Measurements from ENCODE around the gene TXNRD1. TPM values are rescaled to one million over a fixed set of nuclear protein-coding genes. Genes with fewer than 3 reads are reported as not detected.

The TXNRD1 gene
- total and polyA plus RNA-seq, 4 donors, result 97.7 to 140 (median 117) TPM

DNA sequence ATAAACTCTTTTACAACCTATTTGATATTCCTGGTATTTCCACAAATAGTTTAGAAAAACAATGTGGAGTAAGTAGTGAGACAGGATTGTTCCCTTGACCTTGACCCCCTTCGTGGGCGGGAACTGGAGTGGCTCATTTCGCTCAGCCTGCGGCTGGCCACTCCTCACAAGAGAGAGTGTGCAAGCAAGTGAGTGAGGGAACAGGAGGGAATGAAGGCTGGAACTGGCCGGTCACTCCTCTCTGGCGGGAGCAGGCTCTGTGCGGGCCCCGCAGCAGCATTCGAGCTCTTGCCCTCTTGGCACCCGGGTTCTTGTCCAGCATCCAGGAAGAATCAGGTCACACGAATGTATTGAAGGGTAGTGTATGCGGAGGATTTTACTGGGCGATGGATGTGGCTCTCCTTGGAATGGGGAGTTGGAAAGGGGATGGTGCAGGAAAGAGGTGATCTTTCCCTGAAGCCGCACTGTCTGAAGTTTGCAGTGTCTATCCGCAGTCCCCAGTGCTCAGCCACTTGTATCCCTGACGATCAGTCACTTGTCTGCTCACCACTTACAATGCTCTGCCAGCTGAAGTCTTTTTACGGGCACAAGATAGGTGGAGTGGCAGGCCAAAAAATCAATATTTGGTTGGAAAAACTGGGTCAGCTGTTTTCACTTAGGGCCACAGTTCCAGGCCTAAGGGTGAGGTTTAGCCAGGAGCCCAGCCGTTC, 28.0 kb upstream of the TXNRD1 start:
- intact Hi-C loops (cut with DNase I), result no loop called here
- ATAC-seq (ENCODE audit: low FRiP score) (no peak), DNase-seq (no peak)
- Histone ChIP-seq H3K4me1 (ENCODE audit: control insufficient read depth in 1 of 2, insufficient read depth in 2 of 2, low read length in 2 of 2) (no peaks in the 10 kb centered on the region), H3K27me3 (ENCODE audit: control insufficient read depth in 1 of 2, insufficient read depth in 2 of 2, low read length in 1 of 2) (no peaks in the 10 kb centered on the region), H3K4me3 (ENCODE audit: low read length in 2 of 2) (no peak overlapping the region), H3K9me3 (ENCODE audit: control insufficient read depth, low read length) (no peaks in the 10 kb centered on the region), H3K27ac (ENCODE audit: low read depth in 1 of 2, low read length in 2 of 2) (no peak overlapping the region), H3K36me3 (ENCODE audit: control insufficient read depth in 1 of 2, insufficient read depth in 2 of 2, low read length in 1 of 2) (no peaks in the 10 kb centered on the region)
- WGBS, 2 donors, result 97% methylated on average over 18 of the region's 18 CpGs

DNA sequence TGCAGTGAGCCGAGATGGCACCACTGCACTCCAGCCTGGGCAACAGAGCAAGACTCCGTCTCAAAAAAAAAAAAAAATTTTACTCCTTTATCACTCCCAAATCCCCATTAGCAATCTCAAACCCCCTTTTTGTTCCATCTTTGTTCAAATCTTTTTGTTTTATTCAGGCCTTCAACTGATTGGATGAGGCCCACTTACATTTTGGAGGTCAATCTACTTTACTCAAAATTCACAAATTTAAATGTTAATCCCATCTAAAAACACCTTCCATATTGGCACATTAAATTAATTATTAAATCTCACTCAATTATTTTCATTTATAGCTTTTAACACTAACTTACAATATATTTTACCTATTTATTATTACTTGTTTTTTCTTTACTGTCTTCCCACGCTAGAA, 27.0 kb upstream of the TXNRD1 start:
- Histone ChIP-seq H3K27me3 (ENCODE audit: control insufficient read depth in 1 of 2, insufficient read depth in 2 of 2, low read length in 1 of 2) (no peaks in the 10 kb centered on the region), H3K9me3 (ENCODE audit: control insufficient read depth, low read length) (no peaks in the 10 kb centered on the region), H3K27ac (ENCODE audit: low read depth in 1 of 2, low read length in 2 of 2) (no peak overlapping the region), H3K4me1 (ENCODE audit: control insufficient read depth in 1 of 2, insufficient read depth in 2 of 2, low read length in 2 of 2) (no peaks in the 10 kb centered on the region), H3K4me3 (ENCODE audit: low read length in 2 of 2) (no peak overlapping the region), H3K36me3 (ENCODE audit: control insufficient read depth in 1 of 2, insufficient read depth in 2 of 2, low read length in 1 of 2) (no peaks in the 10 kb centered on the region)
- DNase-seq (no peak), ATAC-seq (ENCODE audit: low FRiP score) (no peak)
- WGBS, 2 donors, result 95 to 99% methylated on average over 3 of the region's 3 CpGs
- intact Hi-C loops (cut with DNase I), result no loop called here

DNA sequence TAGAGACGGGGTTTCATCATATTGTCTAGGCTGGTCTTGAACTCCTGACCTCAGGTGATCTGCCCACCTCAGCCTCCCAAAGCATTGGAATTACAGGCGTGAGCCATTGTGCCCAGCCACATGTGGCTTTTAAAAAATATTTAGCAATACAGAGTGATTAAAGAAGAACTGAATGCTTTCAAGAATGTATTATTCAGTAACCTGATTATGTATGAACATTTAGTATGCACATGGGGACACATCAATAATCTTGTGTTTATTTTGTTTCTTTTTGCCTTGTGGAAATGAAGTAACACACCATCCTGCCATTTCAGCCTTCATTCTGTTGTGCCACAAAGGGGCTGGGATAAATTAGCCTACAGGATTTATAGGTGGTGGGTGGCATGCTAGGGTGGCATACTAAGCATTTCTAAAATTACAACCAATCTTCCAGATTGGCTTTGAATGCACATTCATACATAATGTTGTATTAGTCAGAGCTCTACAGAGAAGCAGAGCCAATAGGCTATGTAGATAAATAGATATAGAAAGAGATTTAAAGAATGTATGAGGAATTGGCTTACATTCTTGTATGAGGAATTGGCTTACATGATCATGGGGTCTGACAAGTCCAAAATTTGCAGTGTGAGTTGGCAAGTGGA, 25.5 kb upstream of the TXNRD1 start:
- DNase-seq, result no peak
- Histone ChIP-seq H3K9me3 (ENCODE audit: control insufficient read depth, low read length) (no peaks in the 10 kb centered on the region), H3K27me3 (ENCODE audit: control insufficient read depth in 1 of 2, insufficient read depth in 2 of 2, low read length in 1 of 2) (no peaks in the 10 kb centered on the region), H3K4me1 (ENCODE audit: control insufficient read depth in 1 of 2, insufficient read depth in 2 of 2, low read length in 2 of 2) (no peaks in the 10 kb centered on the region), H3K36me3 (ENCODE audit: control insufficient read depth in 1 of 2, insufficient read depth in 2 of 2, low read length in 1 of 2) (no peaks in the 10 kb centered on the region), H3K27ac (ENCODE audit: low read depth in 1 of 2, low read length in 2 of 2) (no peak overlapping the region), H3K4me3 (ENCODE audit: low read length in 2 of 2) (no peak overlapping the region)
- no peak for ATAC-seq (ENCODE audit: low FRiP score)
- intact Hi-C loops (cut with DNase I), result no loop called here
- 88 to 92% methylated on average over 2 of the region's 2 CpGs for WGBS, 2 donors

DNA sequence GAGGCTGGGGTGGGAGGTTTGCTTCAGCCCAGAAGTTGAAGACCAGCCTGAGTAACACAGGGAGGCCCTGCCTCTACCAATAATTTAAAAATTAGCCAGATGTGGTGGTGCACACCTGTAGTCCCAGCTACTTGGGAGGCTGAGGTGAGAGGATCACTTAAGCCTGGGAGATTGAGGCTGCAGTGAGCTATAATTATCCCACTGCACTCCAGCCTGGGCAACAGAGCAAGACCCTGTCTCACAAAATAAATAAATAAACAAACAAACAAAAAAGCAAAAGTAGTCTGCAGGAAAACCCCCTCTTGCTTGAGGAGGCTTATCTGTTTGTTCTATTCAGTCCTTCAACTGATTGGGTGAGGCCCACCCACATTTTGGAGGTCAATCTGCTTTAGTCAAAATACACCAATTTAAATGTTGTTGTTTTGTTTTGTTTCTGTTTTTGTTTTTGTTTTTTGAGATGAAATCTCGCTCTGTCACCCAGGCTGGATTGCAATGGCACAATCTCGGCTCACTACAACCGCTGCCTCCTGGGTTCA, 24.9 kb upstream of the TXNRD1 start:
- Histone ChIP-seq H3K4me1 (ENCODE audit: control insufficient read depth in 1 of 2, insufficient read depth in 2 of 2, low read length in 2 of 2) (no peaks in the 10 kb centered on the region), H3K36me3 (ENCODE audit: control insufficient read depth in 1 of 2, insufficient read depth in 2 of 2, low read length in 1 of 2) (no peaks in the 10 kb centered on the region), H3K27me3 (ENCODE audit: control insufficient read depth in 1 of 2, insufficient read depth in 2 of 2, low read length in 1 of 2) (no peaks in the 10 kb centered on the region), H3K9me3 (ENCODE audit: control insufficient read depth, low read length) (no peaks in the 10 kb centered on the region), H3K4me3 (ENCODE audit: low read length in 2 of 2) (no peak overlapping the region), H3K27ac (ENCODE audit: low read depth in 1 of 2, low read length in 2 of 2) (no peak overlapping the region)
- ATAC-seq (ENCODE audit: low FRiP score) (no peak), DNase-seq (no peak)
- WGBS, 2 donors, result 98 to 100% methylated on average over 3 of the region's 3 CpGs
- intact Hi-C loops (cut with DNase I), result no loop called here

DNA sequence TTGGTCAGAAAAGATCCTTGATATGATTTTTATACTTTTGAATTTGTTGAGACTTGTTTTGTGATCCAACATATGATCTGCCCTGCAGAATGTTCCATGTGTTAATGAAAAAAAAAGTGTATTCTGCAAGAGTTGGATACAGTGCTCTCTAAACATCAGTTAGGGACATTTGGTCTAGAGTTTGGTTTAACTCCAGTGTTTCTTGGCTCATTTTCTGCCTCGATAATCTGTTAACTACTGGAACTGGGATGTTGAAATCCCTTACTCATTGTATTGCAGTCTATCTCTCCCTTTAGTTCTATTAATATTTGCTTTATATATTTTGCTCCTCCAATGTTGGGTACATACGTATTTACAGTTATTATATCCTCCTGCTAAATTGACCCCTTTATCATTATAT, 18.3 kb upstream of the TXNRD1 start:
- no peak for DNase-seq
- H3K27ac ChIP-seq (ENCODE audit: low read depth in 1 of 2, low read length in 2 of 2), result no peak overlapping the region
- H3K36me3 ChIP-seq (ENCODE audit: control insufficient read depth in 1 of 2, insufficient read depth in 2 of 2, low read length in 1 of 2), result no peaks in the 10 kb centered on the region
- H3K4me3 ChIP-seq (ENCODE audit: low read length in 2 of 2), result no peak overlapping the region
- intact Hi-C loops (cut with DNase I), result no loop called here
- 4 to 5% methylated on average over 2 of the region's 2 CpGs for WGBS, 2 donors
- H3K27me3 ChIP-seq (ENCODE audit: control insufficient read depth in 1 of 2, insufficient read depth in 2 of 2, low read length in 1 of 2), result no peaks in the 10 kb centered on the region
- peak; percentile 71 for ATAC-seq (ENCODE audit: low FRiP score)
- no peaks in the 10 kb centered on the region for H3K4me1 ChIP-seq (ENCODE audit: control insufficient read depth in 1 of 2, insufficient read depth in 2 of 2, low read length in 2 of 2)
- H3K9me3 ChIP-seq (ENCODE audit: control insufficient read depth, low read length), result no peaks in the 10 kb centered on the region

DNA sequence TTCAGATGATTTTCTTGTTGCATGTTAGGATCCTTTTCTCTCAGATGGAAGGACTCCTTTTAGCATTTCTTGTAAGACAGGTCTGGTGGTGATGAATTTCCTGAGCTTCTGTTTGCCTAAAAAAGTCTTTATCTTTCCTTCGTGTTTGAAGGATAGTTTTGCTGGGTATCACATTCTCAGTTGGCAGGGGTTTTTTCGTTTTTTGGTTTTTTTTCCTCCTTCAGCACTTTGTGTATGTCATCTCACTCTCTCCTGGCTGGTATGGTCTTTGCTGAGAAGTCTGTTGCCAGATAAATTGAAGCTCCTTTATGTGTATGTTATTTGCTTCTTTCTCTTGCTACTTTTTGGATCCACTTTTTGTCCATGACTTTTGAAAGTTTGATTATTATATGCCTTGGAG, 15.6 kb upstream of the TXNRD1 start:
- DNase-seq (no peak), ATAC-seq (ENCODE audit: low FRiP score) (no peak)
- no peaks in the 10 kb centered on the region for H3K36me3 ChIP-seq (ENCODE audit: control insufficient read depth in 1 of 2, insufficient read depth in 2 of 2, low read length in 1 of 2)
- H3K27me3 ChIP-seq (ENCODE audit: control insufficient read depth in 1 of 2, insufficient read depth in 2 of 2, low read length in 1 of 2), result no peaks in the 10 kb centered on the region
- H3K4me1 ChIP-seq (ENCODE audit: control insufficient read depth in 1 of 2, insufficient read depth in 2 of 2, low read length in 2 of 2), result no peaks in the 10 kb centered on the region
- intact Hi-C loops (cut with DNase I), result loop anchor here (5.0 kb wide), 1 partner anchor 157 kb away; no protein-coding TSS in a partner anchor
- 79 to 90% methylated on average over 2 of the region's 2 CpGs for WGBS, 2 donors
- no peak overlapping the region for H3K4me3 ChIP-seq (ENCODE audit: low read length in 2 of 2)
- no peaks in the 10 kb centered on the region for H3K9me3 ChIP-seq (ENCODE audit: control insufficient read depth, low read length)
- no peak overlapping the region for H3K27ac ChIP-seq (ENCODE audit: low read depth in 1 of 2, low read length in 2 of 2)

DNA sequence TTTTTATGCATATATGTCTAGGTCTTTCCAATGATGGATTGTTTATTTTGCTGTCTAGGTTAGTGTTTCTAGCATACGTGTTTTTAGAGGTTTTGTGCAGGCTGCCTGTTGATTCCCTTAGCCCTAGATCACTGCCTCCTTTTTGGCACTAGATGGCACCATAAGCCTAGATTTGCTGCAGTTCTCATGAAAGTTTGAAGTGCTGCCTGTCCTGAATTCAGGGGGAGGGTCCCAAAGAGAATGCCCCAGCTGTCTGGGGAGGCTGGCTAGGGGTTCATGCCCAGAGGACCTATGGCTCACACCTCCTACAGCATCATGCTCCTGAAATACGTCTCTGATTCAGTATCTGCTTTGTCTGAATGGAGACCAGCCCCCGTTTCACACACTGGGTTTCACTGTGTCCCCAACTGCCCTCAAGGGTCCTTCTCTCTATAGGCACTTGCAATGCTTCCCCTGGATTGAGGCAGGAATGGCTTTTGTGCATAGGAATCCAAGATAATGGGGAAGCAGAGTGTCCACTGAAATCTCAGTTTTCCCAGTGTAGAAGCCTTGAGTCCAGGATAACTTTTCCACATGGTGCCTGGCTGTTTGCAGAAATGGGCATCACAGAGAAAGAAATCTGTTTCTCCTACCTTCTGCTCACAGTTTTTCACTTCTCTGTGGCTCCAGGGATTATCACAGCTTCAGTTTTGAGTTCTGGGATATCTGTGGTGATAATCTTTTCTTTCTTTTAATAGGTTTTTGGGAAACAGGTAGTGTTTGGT, 14.2 kb upstream of the TXNRD1 start:
- DNase-seq, result no peak

DNA sequence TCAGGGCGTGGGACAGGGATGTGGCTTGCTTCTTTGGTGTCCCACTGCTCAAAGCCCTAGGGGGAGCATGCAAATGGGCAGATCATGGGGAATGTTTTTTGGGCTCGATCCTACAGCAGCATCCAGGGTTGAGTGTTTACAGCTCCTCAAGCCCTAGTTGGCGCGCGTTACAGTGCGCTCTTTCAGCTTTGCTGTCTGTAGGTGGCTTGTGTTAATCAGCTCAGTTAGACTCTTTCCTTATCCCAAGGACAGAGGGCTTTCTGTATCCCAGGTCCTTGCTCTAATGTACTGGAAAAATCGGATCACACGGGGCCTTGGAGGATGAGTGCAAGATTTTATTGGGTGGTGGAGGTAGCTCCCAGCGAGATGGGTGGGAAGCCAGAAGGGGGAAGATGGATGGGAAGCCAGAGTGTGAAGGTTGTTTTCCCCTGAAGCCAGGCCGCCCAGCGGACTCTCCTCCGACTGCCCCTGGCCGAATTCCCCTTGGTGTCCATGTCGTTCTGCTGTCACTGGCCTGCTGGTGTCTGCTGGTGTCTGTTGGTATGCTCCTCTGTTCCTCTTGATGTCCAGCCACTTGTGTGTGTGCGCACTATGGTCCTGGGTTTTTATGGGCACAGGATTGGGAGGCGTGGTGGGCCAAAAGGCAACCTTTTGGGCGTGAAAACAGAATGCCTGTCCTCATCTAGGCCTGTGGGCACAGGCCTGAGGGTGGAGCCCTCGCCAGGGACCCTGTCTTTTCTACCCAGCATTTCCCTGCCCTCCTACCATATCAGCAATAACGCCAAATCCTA, 10.7 kb upstream of the TXNRD1 start:
- Histone ChIP-seq H3K4me3 (ENCODE audit: low read length in 2 of 2) (no peak overlapping the region), H3K27ac (ENCODE audit: low read depth in 1 of 2, low read length in 2 of 2) (no peak overlapping the region), H3K36me3 (ENCODE audit: control insufficient read depth in 1 of 2, insufficient read depth in 2 of 2, low read length in 1 of 2) (no peaks in the 10 kb centered on the region), H3K4me1 (ENCODE audit: control insufficient read depth in 1 of 2, insufficient read depth in 2 of 2, low read length in 2 of 2) (no peaks in the 10 kb centered on the region), H3K27me3 (ENCODE audit: control insufficient read depth in 1 of 2, insufficient read depth in 2 of 2, low read length in 1 of 2) (no peaks in the 10 kb centered on the region), H3K9me3 (ENCODE audit: control insufficient read depth, low read length) (no peaks in the 10 kb centered on the region)
- DNase-seq (no peak), ATAC-seq (ENCODE audit: low FRiP score) (no peak)
- intact Hi-C loops (cut with DNase I), result loop anchor here (5.0 kb wide), 1 partner anchor 152 kb away; no protein-coding TSS in a partner anchor
- WGBS, 2 donors, result 88 to 92% methylated on average over 19 of the region's 19 CpGs

More for the DNA sequence above, 14.2 kb upstream of the TXNRD1 start:
- peak; percentile 74 for ATAC-seq (ENCODE audit: low FRiP score)
- H3K4me1 ChIP-seq (ENCODE audit: control insufficient read depth in 1 of 2, insufficient read depth in 2 of 2, low read length in 2 of 2), result no peaks in the 10 kb centered on the region
- intact Hi-C loops (cut with DNase I), result loop anchor here (5.0 kb wide), 1 partner anchor 156 kb away; no protein-coding TSS in a partner anchor
- H3K27me3 ChIP-seq (ENCODE audit: control insufficient read depth in 1 of 2, insufficient read depth in 2 of 2, low read length in 1 of 2), result no peaks in the 10 kb centered on the region
- WGBS, 2 donors, result 34% methylated on average over 3 of the region's 3 CpGs
- H3K4me3 ChIP-seq (ENCODE audit: low read length in 2 of 2), result no peak overlapping the region
- H3K36me3 ChIP-seq (ENCODE audit: control insufficient read depth in 1 of 2, insufficient read depth in 2 of 2, low read length in 1 of 2), result no peaks in the 10 kb centered on the region
- no peak overlapping the region for H3K27ac ChIP-seq (ENCODE audit: low read depth in 1 of 2, low read length in 2 of 2)
- H3K9me3 ChIP-seq (ENCODE audit: control insufficient read depth, low read length), result no peaks in the 10 kb centered on the region

Measured in aorta (tissue), 5 donors.